Heart left ventricle (tissue), 13 donors: ENCODE data around the gene ZNF785.

Source experiments
- CTCF ChIP-seq, 12 donors: fragments of 200-600 bp; sonication (generic) in 4 of 12; IDR thresholded peaks; one replicate each; pipeline versions ENCODE4 v1.5.0 to v1.8.0; 2018 to 2022; ENCODE audit warnings: antibody characterized with exemption in 12 of 12, mild to moderate bottlenecking in 5 of 12
- POLR2A ChIP-seq, 2 donors: fragments of 450-650 bp; IDR thresholded peaks; one replicate each; pipeline ENCODE4 v1.6.1; 2017; ENCODE audit warnings: antibody characterized with exemption in 2 of 2, mild to moderate bottlenecking in 2 of 2, moderate library complexity in 2 of 2
- donor health status: ischemic (EF 13 %, LVEDD 7.1; RV severe dilation, severe dysfunction).
- donor health status: DM: no; HTN: yes; CAD: no.
- donor health status: DM: no; HTN: no; CAD: no.
- donor health status: ischemic (EF 25% LVEDD 6.9; RV normal size, moderate dysfunction).
- donor health status: ischemic (EF 25% LVEDD 5.7; RV mildly dilated, moderate dysfunction).
- donor health status: ischemic (EF 35%, LVEDD 5.7; RV mildly dilated, moderate dysfunction).
- donor health status: nonischemic (EF 11% LVEDD 7.7; RV severe dilation, severe dysfunction).
- donor health status: DM: yes; HTN: yes; CAD: no.
- donor health status: PGD.
- donor health status: ischemic (EF 29% LVEDD 5.4; RV normal size, mild dysfunction).
- donor health status: nonischemic (EF 23%, LVEDD 6.1; RV moderate dilation, normal function).

GRCh38 chr16:30620169-30620568 is 34.7 kb upstream of the ZNF785 start:
- TF ChIP-seq CTCF (IDR thresholded peaks at IDR 0.05): no peak
- TF ChIP-seq POLR2A (IDR thresholded peaks at IDR 0.05): no peak
